GM12801 (cell line): Measurements from ENCODE around the gene ERGIC1.

Experiments used
- TF ChIP-seq, protein P1 (sequence below): IDR thresholded peaks from one replicate; pipeline ENCODE4 v1.5.1; 2011; ENCODE audit warnings: control low read depth; ENCODE audit not compliant: insufficient read length; ENCODE audit errors: extremely low read depth

Gene ERGIC1

GRCh38 chr5:172827841-172828240, 6.2 kb upstream of the ERGIC1 start:
- TF ChIP-seq, protein P1, sequence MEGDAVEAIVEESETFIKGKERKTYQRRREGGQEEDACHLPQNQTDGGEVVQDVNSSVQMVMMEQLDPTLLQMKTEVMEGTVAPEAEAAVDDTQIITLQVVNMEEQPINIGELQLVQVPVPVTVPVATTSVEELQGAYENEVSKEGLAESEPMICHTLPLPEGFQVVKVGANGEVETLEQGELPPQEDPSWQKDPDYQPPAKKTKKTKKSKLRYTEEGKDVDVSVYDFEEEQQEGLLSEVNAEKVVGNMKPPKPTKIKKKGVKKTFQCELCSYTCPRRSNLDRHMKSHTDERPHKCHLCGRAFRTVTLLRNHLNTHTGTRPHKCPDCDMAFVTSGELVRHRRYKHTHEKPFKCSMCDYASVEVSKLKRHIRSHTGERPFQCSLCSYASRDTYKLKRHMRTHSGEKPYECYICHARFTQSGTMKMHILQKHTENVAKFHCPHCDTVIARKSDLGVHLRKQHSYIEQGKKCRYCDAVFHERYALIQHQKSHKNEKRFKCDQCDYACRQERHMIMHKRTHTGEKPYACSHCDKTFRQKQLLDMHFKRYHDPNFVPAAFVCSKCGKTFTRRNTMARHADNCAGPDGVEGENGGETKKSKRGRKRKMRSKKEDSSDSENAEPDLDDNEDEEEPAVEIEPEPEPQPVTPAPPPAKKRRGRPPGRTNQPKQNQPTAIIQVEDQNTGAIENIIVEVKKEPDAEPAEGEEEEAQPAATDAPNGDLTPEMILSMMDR: no peak

- TF ChIP-seq, protein P1: no peak
Measured at GRCh38 chr5:172828911-172829431, 5.1 kb upstream of the ERGIC1 start.

DNA sequence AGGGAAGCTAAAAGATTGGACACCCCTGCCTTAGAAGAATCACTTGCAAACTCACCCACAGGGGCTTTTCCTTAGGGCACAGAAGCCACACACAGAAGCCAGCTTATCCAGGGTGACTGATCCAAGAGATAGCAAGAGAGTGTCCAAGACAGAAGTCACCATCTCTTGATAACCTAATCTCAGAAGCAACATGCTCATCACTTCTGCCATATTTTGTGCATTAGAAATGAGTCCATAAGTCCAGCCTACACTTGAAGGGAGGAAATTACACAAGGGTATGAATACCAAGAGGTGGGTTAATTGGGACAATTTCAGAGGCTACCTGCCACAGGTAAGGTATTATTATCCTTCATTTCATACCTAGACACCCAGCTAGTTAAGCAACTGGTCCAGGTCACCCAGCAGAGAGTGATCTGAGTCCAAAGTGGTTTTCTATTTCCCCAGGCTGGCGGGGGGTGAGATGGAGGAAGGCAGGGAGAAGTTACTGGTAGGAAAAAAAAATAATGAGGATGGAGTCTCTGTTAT, 3.7 kb upstream of the ERGIC1 start:
- TF ChIP-seq, protein P1: no peak

DNA sequence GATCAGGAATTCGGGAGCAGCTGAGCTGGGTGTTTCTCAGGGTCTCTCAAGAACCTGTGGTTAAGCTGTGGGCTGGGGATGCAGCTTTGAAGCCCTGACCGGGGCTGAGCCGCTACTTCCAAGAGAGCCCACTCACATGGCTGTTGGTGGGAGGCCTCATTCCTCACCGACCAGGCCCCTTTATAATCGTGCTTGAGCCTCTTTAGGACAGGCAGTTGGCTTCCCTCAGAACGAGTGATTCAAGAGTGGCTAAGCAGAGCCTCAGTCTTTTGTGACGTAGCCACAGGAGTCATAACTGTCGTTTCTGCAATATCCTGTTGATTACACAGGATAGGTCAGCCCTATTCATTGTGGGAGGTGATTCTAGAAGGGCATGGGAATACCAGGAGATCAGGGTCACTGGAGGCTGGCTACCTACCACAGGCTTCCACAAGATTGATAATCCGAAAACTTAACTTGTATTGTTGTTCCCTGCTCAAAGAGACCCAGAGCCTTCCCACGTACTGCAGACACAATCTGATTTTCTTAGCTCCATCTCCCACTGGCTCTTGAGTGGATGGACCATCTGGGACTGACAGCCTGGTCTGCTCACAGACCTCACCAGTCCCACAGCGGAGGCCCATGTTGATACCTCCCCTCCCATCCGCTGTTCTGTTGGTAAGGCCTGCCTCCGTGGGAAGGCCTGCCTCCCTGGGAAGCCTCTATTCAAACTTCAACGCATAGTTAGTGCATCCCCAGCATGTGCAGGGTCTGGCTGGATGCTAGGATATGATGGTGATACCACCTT, 3.0 kb upstream of the ERGIC1 start:
- TF ChIP-seq, protein P1: no peak

DNA sequence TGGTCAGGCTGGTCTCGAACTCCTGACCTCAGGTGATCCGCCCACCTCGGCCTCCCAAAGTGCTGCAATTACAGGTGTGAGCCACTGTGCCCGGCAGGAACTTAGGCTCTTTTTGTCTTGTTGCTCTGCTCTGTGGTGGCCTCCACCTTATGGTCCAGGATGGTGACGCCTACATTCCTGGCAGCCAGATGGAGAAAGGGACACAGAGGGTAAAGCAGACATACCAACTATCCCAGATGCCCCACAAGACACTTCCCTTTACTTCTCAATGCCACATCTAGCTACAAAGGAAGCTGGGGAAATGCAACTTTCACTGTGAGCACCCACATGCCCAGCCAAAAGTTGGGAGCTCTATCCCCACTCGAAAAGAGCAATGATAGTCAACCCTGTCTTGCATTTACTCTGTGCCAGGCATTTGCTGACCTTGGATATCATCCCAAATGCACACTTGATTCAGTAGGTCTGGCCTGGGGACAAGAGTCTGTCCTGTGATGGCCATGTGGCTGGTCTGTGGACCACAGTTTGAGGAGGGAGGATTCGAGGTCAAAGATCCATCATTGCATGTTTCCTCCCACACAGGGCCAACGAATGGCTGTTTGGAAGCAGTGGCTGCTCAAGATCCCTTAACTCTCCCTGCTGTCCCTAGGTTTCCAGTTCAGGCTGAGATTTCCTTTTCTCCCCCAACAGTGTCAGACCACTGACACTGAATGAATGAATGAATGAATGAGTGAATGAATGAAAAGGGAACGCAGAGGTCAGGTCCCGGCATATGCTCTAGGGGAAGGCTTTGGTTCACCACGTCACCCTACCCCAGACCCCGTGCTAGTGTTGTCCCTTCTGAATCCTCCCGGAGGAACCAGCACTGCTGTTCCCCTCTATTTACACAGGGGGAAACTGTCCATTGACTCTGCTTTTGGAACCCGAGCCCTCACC, 1.4 kb upstream of the ERGIC1 start:
- TF ChIP-seq, protein P1: no peak

GRCh38 chr5:172833372-172833685, 722 bp upstream of the ERGIC1 start:
- TF ChIP-seq, protein P1: no peak
